ENCODE measurements around the gene GET4.

DNA sequence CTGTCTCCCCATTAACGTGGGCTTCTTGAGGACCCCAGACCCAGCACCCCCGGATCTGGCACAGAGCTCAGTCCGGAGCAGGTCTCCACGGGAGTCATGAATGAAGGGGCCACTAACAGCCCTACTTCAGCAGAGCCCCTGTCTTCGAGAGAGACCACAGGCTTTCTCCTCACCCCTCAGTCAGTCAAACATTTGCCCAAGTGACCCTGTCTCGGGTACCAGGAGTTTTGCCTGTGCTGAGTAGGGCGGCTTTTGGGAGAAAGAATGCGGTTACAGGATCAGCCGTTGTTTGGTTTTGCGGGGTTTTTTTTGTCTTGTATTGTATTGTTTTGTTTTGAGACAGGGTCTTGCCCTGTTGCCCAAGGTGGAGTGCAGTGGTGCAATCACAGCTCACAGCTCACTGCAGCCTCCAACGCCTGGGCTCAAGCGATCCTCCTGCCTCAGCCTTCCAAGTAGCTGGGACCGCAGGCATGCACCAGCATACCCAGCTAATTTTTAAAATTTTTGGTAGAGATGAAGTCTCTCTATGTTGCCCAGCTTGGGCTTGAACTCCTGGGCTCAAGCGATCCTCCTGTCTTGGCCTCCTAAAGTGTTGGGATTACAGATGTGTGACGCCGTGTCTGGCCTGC, 61.6 kb downstream of the GET4 start:
- TF ChIP-seq, protein P1, sequence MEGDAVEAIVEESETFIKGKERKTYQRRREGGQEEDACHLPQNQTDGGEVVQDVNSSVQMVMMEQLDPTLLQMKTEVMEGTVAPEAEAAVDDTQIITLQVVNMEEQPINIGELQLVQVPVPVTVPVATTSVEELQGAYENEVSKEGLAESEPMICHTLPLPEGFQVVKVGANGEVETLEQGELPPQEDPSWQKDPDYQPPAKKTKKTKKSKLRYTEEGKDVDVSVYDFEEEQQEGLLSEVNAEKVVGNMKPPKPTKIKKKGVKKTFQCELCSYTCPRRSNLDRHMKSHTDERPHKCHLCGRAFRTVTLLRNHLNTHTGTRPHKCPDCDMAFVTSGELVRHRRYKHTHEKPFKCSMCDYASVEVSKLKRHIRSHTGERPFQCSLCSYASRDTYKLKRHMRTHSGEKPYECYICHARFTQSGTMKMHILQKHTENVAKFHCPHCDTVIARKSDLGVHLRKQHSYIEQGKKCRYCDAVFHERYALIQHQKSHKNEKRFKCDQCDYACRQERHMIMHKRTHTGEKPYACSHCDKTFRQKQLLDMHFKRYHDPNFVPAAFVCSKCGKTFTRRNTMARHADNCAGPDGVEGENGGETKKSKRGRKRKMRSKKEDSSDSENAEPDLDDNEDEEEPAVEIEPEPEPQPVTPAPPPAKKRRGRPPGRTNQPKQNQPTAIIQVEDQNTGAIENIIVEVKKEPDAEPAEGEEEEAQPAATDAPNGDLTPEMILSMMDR (IDR thresholded peaks at IDR 0.05; ENCODE audit: low read length), result no peak
- TF ChIP-seq EZH2 (IDR thresholded peaks at IDR 0.05; ENCODE audit: borderline replicate concordance, low read length), result no peak

Data from OCI-LY1 (cell line).